Body of pancreas (tissue), 4 donors: Measurements from ENCODE around the gene PIK3CD. TPM values are rescaled to one million over a fixed set of nuclear protein-coding genes. Genes with fewer than 3 reads are reported as not detected.

ENCODE experiments used
- ATAC-seq: fragments of 150-250 bp; one replicate; pipeline ENCODE4 v1.9.1; 2016
- DNase-seq, 4 donors: peaks; one replicate each; pipeline ENCODE4 v3.0.0-alpha.2; 2019
- H3K27ac ChIP-seq, 4 donors: fragments of 200-600 bp; sonication (generic); 1 replicate in 3 of 4; 2 replicates in 1 of 4; pipeline versions ENCODE4 v1.5.1 to v1.6.1; 2016 to 2019; ENCODE audit warnings: mild to moderate bottlenecking in 1 of 4, mixed read lengths in 1 of 4, moderate library complexity in 1 of 4
- H3K27me3 ChIP-seq, 2 donors: fragments of 200-600 bp; sonication (generic); one replicate each; pipeline ENCODE4 v1.6.0; 2016; ENCODE audit warnings: mild to moderate bottlenecking in 1 of 2
- H3K36me3 ChIP-seq, 2 donors: fragments of 200-600 bp; sonication (generic); replicated peaks in 1 of 2; 2 replicates each; pipeline ENCODE4 v1.5.1; 2016; ENCODE audit warnings: low read depth in 2 of 2; ENCODE audit not compliant: insufficient read depth in 1 of 2
- H3K4me1 ChIP-seq: fragments of 200-600 bp; sonication (generic); one replicate; pipeline ENCODE4 v1.6.0; 2016
- H3K4me3 ChIP-seq, 2 donors: fragments of 200-600 bp; sonication (generic); 1 replicate in 1 of 2; 2 replicates in 1 of 2; pipeline ENCODE4 v1.5.1; 2016 to 2019
- H3K9me3 ChIP-seq, 3 donors: fragments of 200-600 bp; sonication (generic); 1 replicate in 2 of 3; 2 replicates in 1 of 3; pipeline ENCODE4 v1.5.1; 2016
- CTCF ChIP-seq, 7 experiments: fragments of 450-650 bp in 4 of 7; fragments of 200-600 bp in 3 of 7; sonication (generic) in 3 of 7; IDR thresholded peaks; one replicate each; pipeline ENCODE4 v1.5.1; 2016 to 2019; ENCODE audit warnings: antibody characterized with exemption in 7 of 7
- POLR2A ChIP-seq, 3 donors: fragments of 450-650 bp; IDR thresholded peaks; one replicate each; pipeline ENCODE4 v1.6.1; 2016; ENCODE audit warnings: antibody characterized with exemption in 3 of 3, mild to moderate bottlenecking in 2 of 3
- WGBS, 2 donors: methylation state at CpG; one replicate each; pipeline ENCODE4 v1.1.5; 2017; 5-methylcytosine and 5-hydroxymethylcytosine counted together
- intact Hi-C: fragments of 100-400 bp; cut with DNase I; formaldehyde crosslinking; loops from one replicate; pipeline ENCODE4 v1.15.1; 2023
- total RNA-seq, 2 donors: library from RNA; depleted of rRNA; stranded (reverse); fragments of >200 nt; gene quantifications; one replicate each; pipeline ENCODE4 v1.1.0, GENCODE V29; 2016

PIK3CD gene
- total RNA-seq, 2 donors from 2014 or later = 3.3 to 6.2 TPM

DNA sequence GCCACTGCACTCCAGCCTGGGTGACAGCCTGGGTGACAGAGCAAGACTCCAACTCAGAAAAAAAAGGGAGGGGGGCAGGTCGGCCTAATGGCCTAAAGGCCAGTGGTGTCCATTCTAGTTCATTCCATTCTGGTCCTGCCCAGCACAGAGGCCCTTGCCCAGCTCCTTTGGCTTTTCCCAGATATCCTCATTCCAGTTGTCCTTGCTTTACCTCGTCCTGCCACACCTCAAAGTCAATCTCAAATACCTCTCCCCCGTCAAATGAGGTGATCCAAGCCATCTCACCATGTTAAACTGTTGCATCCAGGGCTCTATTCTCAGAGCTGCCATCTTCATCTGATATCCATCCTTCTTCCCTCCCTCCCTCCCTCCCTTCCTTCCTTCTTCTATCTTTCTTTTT lies 19.9 kb upstream of the PIK3CD start:
- no peaks in the 10 kb centered on the region for H3K27me3 ChIP-seq
- ATAC-seq = no peak
- intact Hi-C loops = loop anchor here (10.0 kb wide), 1 partner anchor 233 kb away; no protein-coding TSS in a partner anchor
- 76 to 81% methylated on average over 3 of the region's 3 CpGs for WGBS, 2 donors
- H3K4me3 ChIP-seq = no peak overlapping the region
- TF ChIP-seq POLR2A (IDR thresholded peaks at IDR 0.05) = no peak
- TF ChIP-seq CTCF (IDR thresholded peaks at IDR 0.05) = no peak
- no peaks in the 10 kb centered on the region for H3K9me3 ChIP-seq
- H3K27ac ChIP-seq = no peak overlapping the region
- no peak for DNase-seq
- H3K4me1 ChIP-seq = no peaks in the 10 kb centered on the region
- H3K36me3 ChIP-seq = no peaks in the 10 kb centered on the region

- Histone ChIP-seq H3K4me1 (no peaks in the 10 kb centered on the region), H3K4me3 (no peak overlapping the region), H3K27ac (no peak overlapping the region), H3K27me3 (no peaks in the 10 kb centered on the region), H3K9me3 (no peaks in the 10 kb centered on the region), H3K36me3 (no peaks in the 10 kb centered on the region)
- TF ChIP-seq POLR2A (IDR thresholded peaks at IDR 0.05) = no peak
- TF ChIP-seq CTCF (IDR thresholded peaks at IDR 0.05) = no peak
- intact Hi-C loops = loop anchor here (10.0 kb wide), 1 partner anchor 231 kb away; no protein-coding TSS in a partner anchor
- no peak for ATAC-seq
- WGBS, 2 donors = 74 to 89% methylated on average over 6 of the region's 6 CpGs
- no peak for DNase-seq
Observed at GRCh38 chr1:9633493-9633892, 18.0 kb upstream of the PIK3CD start.

GRCh38 chr1:9634582-9634981 lies 16.9 kb upstream of the PIK3CD start:
- 83 to 86% methylated on average over 2 of the region's 2 CpGs for WGBS, 2 donors
- H3K4me3 ChIP-seq = no peak overlapping the region
- no peak overlapping the region for H3K27ac ChIP-seq
- H3K9me3 ChIP-seq = no peaks in the 10 kb centered on the region
- no peaks in the 10 kb centered on the region for H3K27me3 ChIP-seq
- intact Hi-C loops = loop anchor here (10.0 kb wide), 1 partner anchor 230 kb away; no protein-coding TSS in a partner anchor
- H3K36me3 ChIP-seq = no peaks in the 10 kb centered on the region
- TF ChIP-seq POLR2A (IDR thresholded peaks at IDR 0.05) (no peak), CTCF (IDR thresholded peaks at IDR 0.05) (no peak)
- DNase-seq (no peak), ATAC-seq (no peak)
- H3K4me1 ChIP-seq = no peaks in the 10 kb centered on the region

DNA sequence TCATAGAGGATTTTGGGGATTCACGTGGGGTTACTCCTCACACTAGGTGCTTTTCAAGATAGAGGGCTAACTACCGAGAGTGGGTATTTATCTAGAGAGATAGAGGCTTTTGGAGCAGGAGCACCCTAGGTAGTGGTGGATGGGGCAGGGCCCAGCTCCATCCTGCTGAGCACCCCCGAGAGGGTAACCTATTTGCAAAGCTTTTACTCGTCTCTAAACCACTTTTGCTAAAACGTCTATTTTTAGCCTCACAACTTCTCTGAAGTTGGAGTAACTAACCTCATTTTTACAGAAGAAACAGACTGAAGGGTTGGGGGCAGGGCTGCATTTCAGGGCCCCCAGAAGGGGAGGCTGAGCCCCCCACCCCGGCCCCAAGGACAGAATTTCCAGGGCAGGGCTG lies 12.3 kb upstream of the PIK3CD start:
- H3K4me3 ChIP-seq = no peak overlapping the region
- 58 to 59% methylated on average over 6 of the region's 6 CpGs for WGBS, 2 donors
- ATAC-seq = no peak
- H3K27ac ChIP-seq = no peak overlapping the region
- H3K4me1 ChIP-seq = no peaks in the 10 kb centered on the region
- H3K36me3 ChIP-seq = no peaks in the 10 kb centered on the region
- no peaks in the 10 kb centered on the region for H3K27me3 ChIP-seq
- intact Hi-C loops = loop anchor here (10.0 kb wide), 1 partner anchor 226 kb away; no protein-coding TSS in a partner anchor
- TF ChIP-seq POLR2A (IDR thresholded peaks at IDR 0.05) = no peak
- TF ChIP-seq CTCF (IDR thresholded peaks at IDR 0.05) = no peak
- no peaks in the 10 kb centered on the region for H3K9me3 ChIP-seq
- no peak for DNase-seq
